GM12873 (cell line): Measurements from ENCODE around the gene GAREM1.

Experiments
- CTCF ChIP-seq: IDR thresholded peaks from 2 replicates; pipeline ENCODE4 v1.5.1; 2012; ENCODE audit warnings: low read depth, mild to moderate bottlenecking, moderate library complexity, low read length, control low read depth; ENCODE audit not compliant: insufficient read depth; ENCODE audit errors: missing control alignments

Gene GAREM1

GRCh38 chr18:32337347-32337746 is 133.3 kb downstream of the GAREM1 start:
- TF ChIP-seq CTCF, result no peak

- TF ChIP-seq CTCF, result no peak
Observed at GRCh38 chr18:32335228-32335627, 135.5 kb downstream of the GAREM1 start.

GRCh38 chr18:32333781-32334180 is 136.9 kb downstream of the GAREM1 start:
- TF ChIP-seq CTCF, result no peak

- no peak for TF ChIP-seq CTCF
Observed at GRCh38 chr18:32332708-32333107, 138.0 kb downstream of the GAREM1 start.

GRCh38 chr18:32328974-32329373 is 141.7 kb downstream of the GAREM1 start:
- TF ChIP-seq CTCF, result no peak

- TF ChIP-seq CTCF, result no peak
Observed at GRCh38 chr18:32328379-32328778, 142.3 kb downstream of the GAREM1 start.

GRCh38 chr18:32326450-32327308 is 144.0 kb downstream of the GAREM1 start:
- TF ChIP-seq CTCF, result no peak
